ENCODE measurements around the gene CPEB3. TPM values are rescaled to one million over a fixed set of nuclear protein-coding genes. Genes with fewer than 3 reads are reported as not detected.
"Not testable (repeated sequence)": the region's sequence is repeated elsewhere in the genome, so short reads cannot be mapped to it uniquely, and the experiment has no call there.

The CPEB3 gene
- total RNA-seq (2021) (1.1 and 1.4 TPM in 2 replicates), Bru-seq, nascent RNA (percentile 55 among the genes with signal in this experiment), BruChase-seq, experiment 1, labeled RNA remaining after a 2-hour chase (percentile 47 among the genes with signal in this experiment), BruChase-seq, experiment 2, labeled RNA remaining after a 6-hour chase (percentile 47 among the genes with signal in this experiment)
- long read RNA-seq, partial matches to known transcripts: 0 of 1 reads
- long read RNA-seq, other reads (novel, unspliced or antisense): 1 of 1 reads

GRCh38 chr10:92290837-92291615 lies at the start of gene CPEB3, which contains the start of gene MARCHF5:
Gene CPEB3, minus strand, starts transcription at chr10:92291078. Its CDS starts 50,728 bp downstream, at chr10:92240350.
Gene MARCHF5, plus strand, starts transcription at chr10:92291167. Its CDS starts 328 bp downstream, at chr10:92291495.
- Histone ChIP-seq H3K4me1 (ENCODE audit: insufficient read depth, low read length, poor library complexity, severe bottlenecking) (no peaks in the 10 kb centered on the region), H3K9me3 (ENCODE audit: low read depth, low read length, poor library complexity, severe bottlenecking) (no peaks in the 10 kb centered on the region), H3K27ac (ENCODE audit: low read depth, low read length, poor library complexity, severe bottlenecking) (peak within 1 kb of the TSS; percentile 91), H3K36me3 (ENCODE audit: insufficient read depth, low read length, poor library complexity, severe bottlenecking) (peaks cover 14% of the 10 kb centered on the region), H3K27me3 (replicated peaks; ENCODE audit: insufficient read depth, low read depth, low read length, poor library complexity) (no peaks in the 10 kb centered on the region), H3K4me3 (ENCODE audit: low read depth, low read length, poor library complexity, severe bottlenecking) (peak within 1 kb of the TSS; percentile 90)
- TF ChIP-seq CTCF (conservative IDR thresholded peaks at IDR 0.05; ENCODE audit: low read depth, low read length) (peak; percentile 58), EZH2 (IDR thresholded peaks at IDR 0.05; ENCODE audit: borderline replicate concordance, low read depth, low read length, poor library complexity, severe bottlenecking) (no peak)
- peak; percentile 97 for DNase-seq (ENCODE audit: low spot score)
- intact Hi-C loops (cut with micrococcal nuclease; ENCODE audit: unreplicated experiment): loop anchor here (1.0 to 5.0 kb wide), 2 partner anchors 49 to 204 kb away; no protein-coding TSS in a partner anchor
- CTCF ChIA-PET: interaction anchor here (0.6 to 1.5 kb wide), 4 partner anchors 35 to 203 kb away, joined by 3 to 5 read pairs (median 4); no protein-coding TSS in a partner anchor
- no TSS peak for BruUV-seq (replicated peaks)
- POLR2A ChIA-PET (ENCODE audit: low non-redundant PET): interaction anchor here (0.6 to 0.7 kb wide), 2 partner anchors 201 to 203 kb away, joined by 6 to 16 read pairs; no protein-coding TSS in a partner anchor

DNA sequence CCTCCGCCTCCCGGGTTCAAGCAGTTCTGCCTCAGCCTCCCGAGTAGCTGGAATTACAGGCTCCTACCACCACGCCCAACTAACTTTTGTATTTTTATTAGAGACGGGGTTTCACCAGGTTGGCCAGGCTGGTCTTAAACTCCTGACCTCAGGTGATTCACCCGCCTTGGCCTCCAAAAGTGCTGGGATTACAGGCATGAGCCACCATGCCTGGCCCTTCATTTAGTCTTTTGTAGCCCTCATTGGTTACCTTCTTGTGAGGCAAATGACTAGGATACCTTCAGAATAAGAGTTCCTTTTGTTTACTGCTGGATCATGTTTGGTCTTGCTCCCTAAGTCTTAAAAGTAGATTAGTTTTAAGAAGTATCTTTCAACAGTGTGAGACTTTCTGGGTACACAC lies 39.0 kb upstream of the CPEB3 start:
- BruUV-seq (replicated peaks); H3K36me3 ChIP-seq (ENCODE audit: insufficient read depth, low read length, poor library complexity, severe bottlenecking); H3K27ac ChIP-seq (ENCODE audit: low read depth, low read length, poor library complexity, severe bottlenecking); CTCF ChIA-PET; H3K27me3 ChIP-seq (replicated peaks; ENCODE audit: insufficient read depth, low read depth, low read length, poor library complexity); H3K9me3 ChIP-seq (ENCODE audit: low read depth, low read length, poor library complexity, severe bottlenecking); DNase-seq (ENCODE audit: low spot score); intact Hi-C loops (cut with micrococcal nuclease; ENCODE audit: unreplicated experiment); POLR2A ChIA-PET (ENCODE audit: low non-redundant PET); H3K4me3 ChIP-seq (ENCODE audit: low read depth, low read length, poor library complexity, severe bottlenecking): not testable (repeated sequence)
- H3K4me1 ChIP-seq (ENCODE audit: insufficient read depth, low read length, poor library complexity, severe bottlenecking): peaks cover 25% of the 10 kb centered on the region

GRCh38 chr10:92328993-92329392 lies 38.1 kb upstream of the CPEB3 start:
- H3K4me3 ChIP-seq (ENCODE audit: low read depth, low read length, poor library complexity, severe bottlenecking): no peak overlapping the region
- DNase-seq (ENCODE audit: low spot score): no peak
- TF ChIP-seq EZH2 (IDR thresholded peaks at IDR 0.05; ENCODE audit: borderline replicate concordance, low read depth, low read length, poor library complexity, severe bottlenecking): no peak
- no peak for TF ChIP-seq CTCF (conservative IDR thresholded peaks at IDR 0.05; ENCODE audit: low read depth, low read length)
- H3K4me1 ChIP-seq (ENCODE audit: insufficient read depth, low read length, poor library complexity, severe bottlenecking): peaks cover 20% of the 10 kb centered on the region
- H3K9me3 ChIP-seq (ENCODE audit: low read depth, low read length, poor library complexity, severe bottlenecking): no peaks in the 10 kb centered on the region
- intact Hi-C loops (cut with micrococcal nuclease; ENCODE audit: unreplicated experiment): no loop called here
- BruUV-seq (replicated peaks): no TSS peak
- no peak overlapping the region for H3K27ac ChIP-seq (ENCODE audit: low read depth, low read length, poor library complexity, severe bottlenecking)
- ChIA-PET POLR2A (ENCODE audit: low non-redundant PET) (no interaction called here), CTCF (no interaction called here)
- H3K36me3 ChIP-seq (ENCODE audit: insufficient read depth, low read length, poor library complexity, severe bottlenecking): no peaks in the 10 kb centered on the region
- no peaks in the 10 kb centered on the region for H3K27me3 ChIP-seq (replicated peaks; ENCODE audit: insufficient read depth, low read depth, low read length, poor library complexity)
